Transverse colon (tissue), 4 donors: ENCODE data around the gene HIVEP3.

Source experiments
- CTCF ChIP-seq, 5 experiments: fragments of 200-600 bp in 3 of 5; fragments of 450-650 bp in 2 of 5; sonication (generic) in 3 of 5; IDR thresholded peaks; 1 replicate in 2 of 5; 2 replicates in 3 of 5; pipeline ENCODE4 v1.5.1; 2016 to 2017; ENCODE audit warnings: antibody characterized with exemption in 5 of 5, inconsistent platforms in 3 of 5, mild to moderate bottlenecking in 2 of 5, moderate library complexity in 1 of 5
- POLR2A ChIP-seq: fragments of 450-650 bp; IDR thresholded peaks from one replicate; pipeline ENCODE4 v1.6.1; 2016; ENCODE audit warnings: antibody characterized with exemption, mild to moderate bottlenecking, moderate library complexity
- POLR2AphosphoS5 ChIP-seq, 3 donors: sonication (generic); formaldehyde crosslinking; IDR thresholded peaks; one replicate each; pipeline ENCODE4 v1.6.1; 2016; ENCODE audit warnings: antibody characterized with exemption in 3 of 3

- no peak for TF ChIP-seq CTCF (IDR thresholded peaks at IDR 0.05)
- no peak for TF ChIP-seq POLR2A
- TF ChIP-seq POLR2AphosphoS5 (IDR thresholded peaks at IDR 0.05) = no peak
Measured at GRCh38 chr1:41925712-41926111, 7.0 kb upstream of the HIVEP3 start.
